Measurements from ENCODE around the gene TTYH2. TPM values are rescaled to one million over a fixed set of nuclear protein-coding genes. Genes with fewer than 3 reads are reported as not detected.
"Not testable (repeated sequence)": the region's sequence is repeated elsewhere in the genome, so short reads cannot be mapped to it uniquely, and the experiment has no call there.

The TTYH2 gene
- total and polyA plus RNA-seq, 9 donors = 9.8 to 43.1 (median 18.9) TPM

- H3K27ac ChIP-seq = no peak overlapping the region
- intact Hi-C loops (cut with DNase I) = no loop called here
- no peaks in the 10 kb centered on the region for H3K27me3 ChIP-seq
- no peak overlapping the region for H3K4me3 ChIP-seq
- 81 to 83% (median 81%) methylated on average over 6 of the region's 6 CpGs for WGBS, 3 donors
- no peaks in the 10 kb centered on the region for H3K4me1 ChIP-seq (ENCODE audit: insufficient read depth)
- DNase-seq = no peak
- no peaks in the 10 kb centered on the region for H3K36me3 ChIP-seq
- H3K9me3 ChIP-seq = no peaks in the 10 kb centered on the region
- TF ChIP-seq CTCF (IDR thresholded peaks at IDR 0.05) (no peak), POLR2A (IDR thresholded peaks at IDR 0.05) (no peak), EP300 (IDR thresholded peaks at IDR 0.05) (no peak)
These were observed 47.1 kb downstream of the TTYH2 start for GRCh38 chr17:74260525-74260850.

GRCh38 chr17:74262601-74263000, 49.2 kb downstream of the TTYH2 start:
- H3K36me3 ChIP-seq = no peaks in the 10 kb centered on the region
- 87 to 92% (median 90%) methylated on average over 7 of the region's 7 CpGs for WGBS, 3 donors
- intact Hi-C loops (cut with DNase I) = no loop called here

GRCh38 chr17:74267054-74267453, 53.7 kb downstream of the TTYH2 start:
- H3K9me3 ChIP-seq; H3K4me3 ChIP-seq; H3K27ac ChIP-seq; H3K4me1 ChIP-seq (ENCODE audit: insufficient read depth); H3K27me3 ChIP-seq; intact Hi-C loops (cut with DNase I); DNase-seq; H3K36me3 ChIP-seq: not testable (repeated sequence)
- 93 to 95% (median 94%) methylated on average over 4 of the region's 4 CpGs for WGBS, 3 donors

More at GRCh38 chr17:74262601-74263000, 49.2 kb downstream of the TTYH2 start:
- Histone ChIP-seq H3K27me3 (no peaks in the 10 kb centered on the region), H3K4me1 (ENCODE audit: insufficient read depth) (no peaks in the 10 kb centered on the region), H3K4me3 (no peak overlapping the region), H3K9me3 (no peaks in the 10 kb centered on the region), H3K27ac (no peak overlapping the region)
- TF ChIP-seq CTCF (IDR thresholded peaks at IDR 0.05) (no peak), POLR2A (IDR thresholded peaks at IDR 0.05) (no peak), EP300 (IDR thresholded peaks at IDR 0.05) (no peak)
- DNase-seq = no peak

- Histone ChIP-seq H3K4me3 (no peak overlapping the region), H3K4me1 (ENCODE audit: insufficient read depth) (peaks cover 2% of the 10 kb centered on the region), H3K27me3 (no peaks in the 10 kb centered on the region), H3K9me3 (no peaks in the 10 kb centered on the region), H3K27ac (no peak overlapping the region), H3K36me3 (no peaks in the 10 kb centered on the region)
- intact Hi-C loops (cut with DNase I) = no loop called here
- TF ChIP-seq EP300 (IDR thresholded peaks at IDR 0.05) = no peak
- no peak for TF ChIP-seq CTCF (IDR thresholded peaks at IDR 0.05)
- no peak for TF ChIP-seq POLR2A (IDR thresholded peaks at IDR 0.05)
- DNase-seq = no peak
- WGBS, 3 donors = 90 to 94% (median 91%) methylated on average over 7 of the region's 7 CpGs
These were observed 54.2 kb downstream of the TTYH2 start for GRCh38 chr17:74267579-74267978.

GRCh38 chr17:74267987-74268499, 54.7 kb downstream of the TTYH2 start:
- Histone ChIP-seq H3K9me3 (no peaks in the 10 kb centered on the region), H3K27ac (no peak overlapping the region), H3K4me3 (no peak overlapping the region), H3K36me3 (no peaks in the 10 kb centered on the region), H3K4me1 (ENCODE audit: insufficient read depth) (peaks cover 2% of the 10 kb centered on the region), H3K27me3 (no peaks in the 10 kb centered on the region)
- intact Hi-C loops (cut with DNase I) = no loop called here
- DNase-seq = no peak
- TF ChIP-seq EP300 (IDR thresholded peaks at IDR 0.05) (no peak), POLR2A (IDR thresholded peaks at IDR 0.05) (no peak), CTCF (IDR thresholded peaks at IDR 0.05) (no peak)
- 76 to 80% (median 79%) methylated on average over 17 of the region's 17 CpGs for whole genome bisulfite sequencing, 3 donors
